Ascending aorta (tissue), 2 donors: ENCODE results near the gene ZNF74. TPM values are rescaled to one million over a fixed set of nuclear protein-coding genes. Genes with fewer than 3 reads are reported as not detected.
A peak's percentile ranks its signal among the peaks of the same experiment; 100 is the strongest.

Experiments used
- DNase-seq, 2 donors: peaks; one replicate each; pipeline ENCODE4 v3.0.0-alpha.2; 2019; ENCODE audit warnings: low spot score in 2 of 2
- H3K27ac ChIP-seq, 2 donors: fragments of 200-600 bp; sonication (generic); one replicate each; pipeline ENCODE4 v1.5.1; 2016 to 2017; ENCODE audit warnings: mild to moderate bottlenecking in 1 of 2
- H3K27me3 ChIP-seq: fragments of 200-600 bp; sonication (generic); one replicate; pipeline ENCODE4 v1.5.1; 2017
- H3K36me3 ChIP-seq, 2 donors: fragments of 200-600 bp; sonication (generic); one replicate each; pipeline ENCODE4 v1.5.1; 2016
- H3K4me1 ChIP-seq, 2 donors: fragments of 200-600 bp; sonication (generic); one replicate each; pipeline ENCODE4 v1.5.1; 2016 to 2017; ENCODE audit warnings: mild to moderate bottlenecking in 1 of 2
- H3K4me3 ChIP-seq, 2 donors: fragments of 200-600 bp; sonication (generic); one replicate each; pipeline ENCODE4 v1.5.1; 2016 to 2017; ENCODE audit warnings: mild to moderate bottlenecking in 1 of 2
- H3K9me3 ChIP-seq, 2 donors: fragments of 200-600 bp; sonication (generic); one replicate each; pipeline ENCODE4 v1.5.1; 2016
- intact Hi-C: fragments of 100-400 bp; cut with DNase I; formaldehyde crosslinking; loops from one replicate; pipeline ENCODE4 v1.15.1; 2023
- total RNA-seq: library from RNA; depleted of rRNA; stranded (reverse); fragments of >200 nt; gene quantifications from one replicate; pipeline ENCODE4 v1.1.0, GENCODE V29; 2016
- TF ChIP-seq, protein P1 (sequence below), 3 experiments: fragments of 200-600 bp in 2 of 3; fragments of 450-650 bp in 1 of 3; sonication (generic) in 2 of 3; IDR thresholded peaks; one replicate each; pipeline ENCODE4 v1.5.1; 2016 to 2019; ENCODE audit warnings: antibody characterized with exemption in 3 of 3, mild to moderate bottlenecking in 1 of 3, moderate library complexity in 1 of 3

ZNF74 gene
- total RNA-seq, 1 donor from 2014 or later = 28.9 TPM

DNA sequence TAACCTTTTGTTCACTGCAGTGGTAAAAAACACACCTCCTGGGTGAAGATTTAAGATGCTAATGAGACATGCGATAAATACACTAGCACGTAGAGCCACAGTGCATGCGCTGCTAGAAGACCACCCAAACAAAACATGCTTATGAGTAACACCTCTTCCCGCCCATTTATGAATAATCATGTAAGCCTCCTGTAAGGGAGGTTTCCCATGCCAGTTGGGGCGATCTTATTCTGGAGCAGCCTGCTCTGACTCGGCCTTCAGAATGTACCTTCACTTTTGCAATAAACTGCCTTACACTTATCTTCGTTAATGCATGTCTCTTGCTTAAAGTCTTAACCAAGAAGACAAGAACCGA is 61.7 kb downstream of the ZNF74 start:
- no peak overlapping the region for H3K4me3 ChIP-seq
- TF ChIP-seq, protein P1, sequence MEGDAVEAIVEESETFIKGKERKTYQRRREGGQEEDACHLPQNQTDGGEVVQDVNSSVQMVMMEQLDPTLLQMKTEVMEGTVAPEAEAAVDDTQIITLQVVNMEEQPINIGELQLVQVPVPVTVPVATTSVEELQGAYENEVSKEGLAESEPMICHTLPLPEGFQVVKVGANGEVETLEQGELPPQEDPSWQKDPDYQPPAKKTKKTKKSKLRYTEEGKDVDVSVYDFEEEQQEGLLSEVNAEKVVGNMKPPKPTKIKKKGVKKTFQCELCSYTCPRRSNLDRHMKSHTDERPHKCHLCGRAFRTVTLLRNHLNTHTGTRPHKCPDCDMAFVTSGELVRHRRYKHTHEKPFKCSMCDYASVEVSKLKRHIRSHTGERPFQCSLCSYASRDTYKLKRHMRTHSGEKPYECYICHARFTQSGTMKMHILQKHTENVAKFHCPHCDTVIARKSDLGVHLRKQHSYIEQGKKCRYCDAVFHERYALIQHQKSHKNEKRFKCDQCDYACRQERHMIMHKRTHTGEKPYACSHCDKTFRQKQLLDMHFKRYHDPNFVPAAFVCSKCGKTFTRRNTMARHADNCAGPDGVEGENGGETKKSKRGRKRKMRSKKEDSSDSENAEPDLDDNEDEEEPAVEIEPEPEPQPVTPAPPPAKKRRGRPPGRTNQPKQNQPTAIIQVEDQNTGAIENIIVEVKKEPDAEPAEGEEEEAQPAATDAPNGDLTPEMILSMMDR (IDR thresholded peaks at IDR 0.05) = no peak
- H3K9me3 ChIP-seq = no peaks in the 10 kb centered on the region
- peaks cover 4 to 8% of the 10 kb centered on the region in 2 donors for H3K36me3 ChIP-seq
- no peak for DNase-seq
- H3K27me3 ChIP-seq = no peaks in the 10 kb centered on the region
- H3K4me1 ChIP-seq = no peaks in the 10 kb centered on the region
- no peak overlapping the region for H3K27ac ChIP-seq
- intact Hi-C loops = loop anchor here (1.0 kb wide), 2 partner anchors 19 to 37 kb away; no protein-coding TSS in a partner anchor

GRCh38 chr22:20456064-20456721 is 62.2 kb downstream of the ZNF74 start:
- H3K27ac ChIP-seq = no peak overlapping the region
- TF ChIP-seq, protein P1 (IDR thresholded peaks at IDR 0.05) = peak; percentile 90 to 92 (median 90)
- no peaks in the 10 kb centered on the region for H3K9me3 ChIP-seq
- no peak overlapping the region for H3K4me3 ChIP-seq
- peak in 1 of 2 donors; percentile 81 for DNase-seq
- intact Hi-C loops = loop anchor here (1.0 kb wide), 2 partner anchors 20 to 38 kb away; no protein-coding TSS in a partner anchor
- no peaks in the 10 kb centered on the region for H3K27me3 ChIP-seq
- no peaks in the 10 kb centered on the region for H3K4me1 ChIP-seq
- H3K36me3 ChIP-seq = peaks cover 4 to 8% of the 10 kb centered on the region in 2 donors

DNA sequence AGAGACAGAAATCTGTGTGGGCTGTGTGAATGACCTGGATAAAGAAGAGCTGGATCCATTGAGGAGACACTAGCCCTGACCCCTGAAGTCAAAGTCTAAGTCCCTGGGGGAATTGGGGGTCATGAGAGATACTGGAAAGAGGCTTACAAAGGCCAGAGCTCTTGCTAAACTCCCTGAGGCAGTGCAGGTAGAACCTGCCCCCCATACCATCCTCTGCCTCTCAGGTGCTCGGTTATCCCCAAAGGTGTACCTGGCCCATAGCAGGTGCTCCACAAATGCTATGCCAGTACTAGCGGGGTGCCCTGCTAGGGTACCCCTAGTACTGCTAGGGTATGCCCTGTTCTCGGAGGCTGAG is 62.7 kb downstream of the ZNF74 start:
- H3K9me3 ChIP-seq = no peaks in the 10 kb centered on the region
- no peak for DNase-seq
- H3K27ac ChIP-seq = no peak overlapping the region
- H3K36me3 ChIP-seq = peaks cover 4 to 8% of the 10 kb centered on the region in 2 donors
- no peak overlapping the region for H3K4me3 ChIP-seq
- no peaks in the 10 kb centered on the region for H3K27me3 ChIP-seq
- TF ChIP-seq, protein P1 (IDR thresholded peaks at IDR 0.05) = no peak
- intact Hi-C loops = loop anchor here (1.0 kb wide), 2 partner anchors 20 to 38 kb away; no protein-coding TSS in a partner anchor
- no peaks in the 10 kb centered on the region for H3K4me1 ChIP-seq

DNA sequence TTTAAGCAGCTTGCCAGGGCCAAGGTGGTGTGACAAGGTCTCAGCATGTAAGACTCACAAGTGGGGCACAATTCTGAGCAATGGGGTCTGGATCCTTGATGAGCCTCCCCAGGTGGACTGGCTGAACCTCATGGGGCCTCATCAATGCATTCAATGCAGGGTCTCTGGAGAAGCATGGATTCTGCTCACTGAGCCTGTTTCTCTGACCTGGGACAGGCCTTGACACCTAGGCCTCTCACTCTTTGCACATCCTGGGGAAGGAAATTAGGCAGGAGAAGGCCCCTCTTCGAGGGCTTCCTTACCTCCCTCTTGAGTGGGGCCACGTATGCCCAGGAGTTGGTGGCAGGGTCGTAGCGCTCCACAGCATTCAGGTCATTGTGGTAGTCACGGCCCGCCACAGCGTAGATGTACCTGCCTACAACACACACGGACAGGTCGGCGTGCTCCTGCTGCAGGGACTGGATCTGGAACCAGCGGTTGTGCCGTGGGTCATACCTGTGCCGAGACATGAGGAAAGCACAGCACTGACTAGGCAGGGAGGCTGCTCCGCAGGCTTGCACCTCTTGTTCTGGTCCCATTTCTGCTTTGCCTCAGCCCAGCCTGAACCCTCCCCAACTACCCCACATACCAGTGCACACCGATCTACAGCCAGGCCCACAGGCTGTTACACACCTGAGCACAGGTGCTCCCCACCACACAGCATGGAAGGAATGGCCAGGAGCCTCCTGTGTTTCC is 63.7 kb downstream of the ZNF74 start:
- Histone ChIP-seq H3K4me3 (no peak overlapping the region), H3K36me3 (peaks cover 4 to 8% of the 10 kb centered on the region in 2 donors), H3K27ac (no peak overlapping the region), H3K9me3 (no peaks in the 10 kb centered on the region), H3K4me1 (no peaks in the 10 kb centered on the region), H3K27me3 (no peaks in the 10 kb centered on the region)
- TF ChIP-seq, protein P1 (IDR thresholded peaks at IDR 0.05) = no peak
- intact Hi-C loops = no loop called here
- DNase-seq = no peak

Other genes starting within 250 kb of the ZNF74 start
- not detected for gene CCDC188, start 243.1 kb upstream of the ZNF74 start, total RNA-seq
- 0.43 TPM for gene RTN4R, start 125.8 kb upstream of the ZNF74 start, total RNA-seq
- 42.1 TPM for gene DGCR6L, start 74.1 kb upstream of the ZNF74 start, total RNA-seq
- 133 TPM for gene SCARF2, start 43.7 kb downstream of the ZNF74 start, total RNA-seq
- gene KLHL22, start 101.6 kb downstream of the ZNF74 start, total RNA-seq = 63.8 TPM
- gene MED15, start 113.5 kb downstream of the ZNF74 start, total RNA-seq = 204 TPM